Astrocyte of the hippocampus (primary cell): ENCODE data around the gene CACNA1B.

ENCODE experiments used
- DNase-seq: peaks from one replicate; pipeline ENCODE4 v3.0.0; 2011; ENCODE audit warnings: low read depth, low spot score

The CACNA1B gene

DNA sequence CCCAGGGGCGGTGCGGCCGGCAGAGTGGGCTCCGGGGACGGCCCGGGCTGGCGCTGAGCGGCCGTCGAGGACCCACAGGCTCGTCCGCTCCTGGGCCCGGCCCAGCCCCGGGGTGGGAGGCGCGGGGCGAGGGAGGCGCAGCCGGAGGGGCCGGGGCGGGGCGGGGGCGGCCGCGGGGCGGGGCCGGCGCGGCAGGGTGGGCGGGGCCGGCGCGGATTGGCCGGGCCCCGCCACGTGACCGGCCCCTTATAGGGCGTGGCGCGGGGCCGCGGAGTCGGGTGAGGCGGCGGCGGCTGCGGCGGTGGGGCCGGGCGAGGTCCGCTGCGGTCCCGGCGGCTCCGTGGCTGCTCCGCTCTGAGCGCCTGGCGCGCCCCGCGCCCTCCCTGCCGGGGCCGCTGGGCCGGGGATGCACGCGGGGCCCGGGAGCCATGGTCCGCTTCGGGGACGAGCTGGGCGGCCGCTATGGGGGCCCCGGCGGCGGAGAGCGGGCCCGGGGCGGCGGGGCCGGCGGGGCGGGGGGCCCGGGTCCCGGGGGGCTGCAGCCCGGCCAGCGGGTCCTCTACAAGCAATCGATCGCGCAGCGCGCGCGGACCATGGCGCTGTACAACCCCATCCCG is at the start of gene CACNA1B:
TSS of gene CACNA1B (plus strand) at position 277 of the 617 bp plus-strand sequence. CDS start at position 429, 152 bp downstream.
- peak; percentile 28 for DNase-seq

DNA sequence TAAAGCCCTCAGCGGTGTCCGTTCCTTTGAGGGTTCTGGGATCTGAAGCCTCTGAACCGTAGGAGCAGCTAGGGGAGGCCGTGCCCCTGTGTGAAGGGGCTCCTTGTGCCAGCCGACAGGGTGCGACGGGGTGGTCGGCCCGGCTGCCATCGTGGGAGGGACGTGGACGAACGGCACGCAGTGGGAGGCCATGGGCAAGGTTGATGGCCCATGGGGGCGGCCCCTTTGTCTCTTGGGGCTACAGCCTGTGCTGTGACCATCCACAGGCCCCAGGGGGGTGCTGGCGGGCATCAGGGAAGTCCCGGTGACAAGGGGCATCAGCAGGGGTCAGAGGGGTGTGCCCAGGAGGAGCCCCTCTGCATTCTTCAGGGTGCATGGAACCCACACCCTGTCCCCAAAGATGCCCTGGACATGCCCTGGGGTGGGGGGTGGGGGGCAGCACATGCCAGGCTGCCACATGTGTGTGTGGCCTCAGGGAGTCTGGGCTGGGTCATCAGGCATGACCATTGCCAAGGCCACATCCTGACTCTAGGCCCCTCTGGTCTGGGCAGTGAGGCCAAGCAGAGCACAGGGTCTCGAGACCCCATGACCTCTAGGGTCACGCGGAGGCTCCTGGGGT is 49.6 kb upstream of the CACNA1B start:
- no peak for DNase-seq

GRCh38 chr9:137828527-137829259 is 48.9 kb upstream of the CACNA1B start:
- peak; percentile 69 for DNase-seq

DNA sequence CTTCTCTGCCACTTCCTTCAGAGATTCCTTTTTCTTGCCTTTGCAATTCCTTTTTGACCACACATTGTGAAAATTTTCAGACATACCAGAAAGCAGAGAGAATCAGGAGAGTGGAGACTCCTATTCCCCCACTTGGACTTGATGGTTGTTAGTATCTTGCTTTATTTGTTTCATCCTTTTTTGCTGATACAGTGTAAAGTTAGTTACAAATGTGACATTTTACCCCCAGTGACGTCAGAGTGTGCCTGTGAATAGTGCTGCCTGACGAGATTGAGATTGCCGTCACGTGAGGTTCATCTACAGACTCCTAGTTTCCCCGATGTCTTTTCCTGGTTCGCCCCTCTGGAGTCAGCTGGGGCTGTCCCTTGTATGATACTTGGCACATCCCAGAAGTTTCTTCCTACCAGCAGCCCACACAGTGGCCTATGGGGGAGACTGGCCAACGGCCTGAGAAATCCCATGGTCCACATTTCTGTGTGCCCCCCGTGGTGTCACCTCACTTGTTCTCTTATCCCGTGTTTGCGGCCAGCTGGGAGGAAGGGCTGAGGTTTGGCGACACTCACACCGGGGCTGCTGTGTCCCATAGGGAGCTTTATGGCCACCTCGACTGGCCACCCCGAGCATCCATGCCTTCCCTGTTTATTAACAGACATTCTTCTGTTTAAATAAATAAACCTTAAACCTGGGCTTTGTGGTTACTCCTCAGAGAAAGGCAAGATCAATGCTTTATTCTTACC is 48.2 kb upstream of the CACNA1B start:
- DNase-seq = no peak

GRCh38 chr9:137832191-137832700 is 45.3 kb upstream of the CACNA1B start:
- DNase-seq = no peak

GRCh38 chr9:137832830-137833590 is 44.6 kb upstream of the CACNA1B start:
- DNase-seq = no peak

- DNase-seq = no peak
These were observed 43.6 kb upstream of the CACNA1B start for GRCh38 chr9:137833721-137834613.

GRCh38 chr9:137834846-137835546 is 42.6 kb upstream of the CACNA1B start:
- DNase-seq = no peak

- no peak for DNase-seq
These were observed 41.3 kb upstream of the CACNA1B start for GRCh38 chr9:137836151-137836830.

DNA sequence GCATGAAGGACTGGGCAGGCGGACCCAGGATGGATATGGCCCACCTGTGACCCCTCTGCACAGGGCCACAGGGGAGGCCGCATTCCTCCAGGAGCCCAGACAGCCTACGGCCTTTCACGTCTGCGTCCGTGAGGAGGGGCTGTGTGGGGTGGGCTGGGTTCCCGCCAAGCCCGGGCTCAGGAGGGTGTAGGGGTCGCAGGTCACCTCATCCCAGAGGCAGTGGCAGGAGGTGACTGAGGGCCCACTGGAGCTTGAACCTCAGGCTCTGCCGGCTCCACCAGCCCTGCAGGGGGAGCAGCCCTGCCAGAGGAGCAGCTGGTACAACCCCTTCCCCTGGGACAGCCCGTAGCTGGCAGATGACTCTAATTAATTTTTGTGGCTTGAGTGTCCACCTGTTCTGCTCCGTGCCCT is 40.7 kb upstream of the CACNA1B start:
- no peak for DNase-seq

GRCh38 chr9:137837345-137838278 is 40.0 kb upstream of the CACNA1B start:
- DNase-seq = no peak

GRCh38 chr9:137838576-137838975 is 39.0 kb upstream of the CACNA1B start:
- no peak for DNase-seq

DNA sequence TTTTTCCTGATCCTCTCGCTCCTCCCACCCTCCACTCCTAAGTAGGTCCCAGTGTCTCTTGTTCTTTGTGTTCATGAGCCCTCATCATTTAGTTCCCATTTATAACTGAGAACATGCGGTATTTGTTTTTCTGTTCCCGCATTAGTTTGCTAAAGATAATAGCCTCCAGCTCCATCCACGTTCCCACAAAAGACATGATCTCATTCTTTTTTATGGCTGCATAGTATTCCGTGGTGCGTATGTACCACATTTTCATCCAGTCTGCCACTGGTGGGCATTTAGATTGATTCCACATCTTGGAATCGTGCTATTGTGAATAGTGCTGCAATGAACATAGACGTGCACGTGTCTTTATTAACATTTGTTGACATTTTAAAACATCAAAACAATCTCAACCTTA is 34.2 kb upstream of the CACNA1B start:
- no peak for DNase-seq

GRCh38 chr9:137851516-137852267 is 25.9 kb upstream of the CACNA1B start:
- DNase-seq = no peak

- DNase-seq = no peak
These were observed 24.1 kb upstream of the CACNA1B start for GRCh38 chr9:137853392-137853995.

GRCh38 chr9:137860361-137860760 is 17.2 kb upstream of the CACNA1B start:
- DNase-seq = no peak
